Measurements from ENCODE around the gene PRKN.

DNA sequence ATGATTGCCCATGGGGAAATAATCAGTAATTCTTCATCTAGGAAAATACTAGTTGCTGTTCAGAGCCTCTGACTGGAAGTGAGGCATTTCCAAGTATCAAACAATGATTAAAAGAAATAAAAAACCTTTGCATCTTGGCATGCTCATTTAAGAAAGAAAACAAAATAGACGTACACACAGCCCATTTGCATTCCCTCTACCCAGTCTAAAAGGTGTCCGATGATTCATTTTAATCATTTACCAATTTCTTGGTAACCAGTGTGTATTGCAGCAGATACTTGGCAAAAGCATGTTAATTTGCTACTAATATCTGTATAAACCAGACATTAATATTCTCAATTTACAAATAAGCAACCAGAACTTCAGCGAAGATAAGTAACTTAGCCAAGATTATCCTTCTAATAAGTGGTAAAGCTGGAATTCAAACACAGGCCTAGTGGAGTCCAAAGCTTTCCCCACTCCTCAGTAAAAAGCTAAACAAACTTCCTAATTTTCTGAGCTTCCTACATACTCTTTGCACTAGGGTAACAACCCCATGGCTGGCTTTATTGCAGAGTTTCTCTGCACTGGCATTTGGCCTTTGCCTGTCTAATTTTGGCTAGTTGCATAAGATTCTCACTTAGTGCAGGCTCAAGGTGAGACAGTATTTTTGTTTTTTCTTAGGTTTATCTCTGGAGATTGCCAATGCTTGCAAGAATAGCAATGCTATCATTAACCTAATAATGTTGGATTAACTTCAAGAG lies 338.1 kb downstream of the PRKN start:
- TF ChIP-seq, protein P1, sequence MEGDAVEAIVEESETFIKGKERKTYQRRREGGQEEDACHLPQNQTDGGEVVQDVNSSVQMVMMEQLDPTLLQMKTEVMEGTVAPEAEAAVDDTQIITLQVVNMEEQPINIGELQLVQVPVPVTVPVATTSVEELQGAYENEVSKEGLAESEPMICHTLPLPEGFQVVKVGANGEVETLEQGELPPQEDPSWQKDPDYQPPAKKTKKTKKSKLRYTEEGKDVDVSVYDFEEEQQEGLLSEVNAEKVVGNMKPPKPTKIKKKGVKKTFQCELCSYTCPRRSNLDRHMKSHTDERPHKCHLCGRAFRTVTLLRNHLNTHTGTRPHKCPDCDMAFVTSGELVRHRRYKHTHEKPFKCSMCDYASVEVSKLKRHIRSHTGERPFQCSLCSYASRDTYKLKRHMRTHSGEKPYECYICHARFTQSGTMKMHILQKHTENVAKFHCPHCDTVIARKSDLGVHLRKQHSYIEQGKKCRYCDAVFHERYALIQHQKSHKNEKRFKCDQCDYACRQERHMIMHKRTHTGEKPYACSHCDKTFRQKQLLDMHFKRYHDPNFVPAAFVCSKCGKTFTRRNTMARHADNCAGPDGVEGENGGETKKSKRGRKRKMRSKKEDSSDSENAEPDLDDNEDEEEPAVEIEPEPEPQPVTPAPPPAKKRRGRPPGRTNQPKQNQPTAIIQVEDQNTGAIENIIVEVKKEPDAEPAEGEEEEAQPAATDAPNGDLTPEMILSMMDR (conservative IDR thresholded peaks at IDR 0.05): no peak
- no peak for TF ChIP-seq EZH2 (IDR thresholded peaks at IDR 0.05; ENCODE audit: low read depth)
